Measurements from ENCODE around the gene SWT1. TPM values are rescaled to one million over a fixed set of nuclear protein-coding genes. Genes with fewer than 3 reads are reported as not detected.
"Not testable (repeated sequence)": the region's sequence is repeated elsewhere in the genome, so short reads cannot be mapped to it uniquely, and the experiment has no call there.

Gene SWT1
- total RNA-seq, 1 donor from 2014 or later, result 5.5 TPM

GRCh38 chr1:185250063-185250462 lies 93.1 kb downstream of the SWT1 start:
- DNase-seq (no peak), ATAC-seq (ENCODE audit: low read depth) (no peak)
- POLR2A ChIA-PET, result no interaction called here
- Mint-ChIP-seq H3K4me3 (no peak overlapping the region), H3K27ac (no peak overlapping the region), H3K9me3 (no peaks in the 10 kb centered on the region), H3K27me3 (no peaks in the 10 kb centered on the region), H3K4me1 (no peaks in the 10 kb centered on the region), H3K36me3 (ENCODE audit: low read depth) (no peaks in the 10 kb centered on the region)
- CTCF ChIA-PET, result interaction anchor here (1.0 kb wide), 1 partner anchor 11 kb away, joined by 3 read pairs; no protein-coding TSS in a partner anchor
- no peak for TF ChIP-seq CTCF (IDR thresholded peaks at IDR 0.05)
- intact Hi-C loops (cut with micrococcal nuclease), result no loop called here

- DNase-seq; ATAC-seq (ENCODE audit: low read depth); intact Hi-C loops (cut with micrococcal nuclease); H3K27ac Mint-ChIP-seq; H3K9me3 Mint-ChIP-seq; H3K4me3 Mint-ChIP-seq; H3K36me3 Mint-ChIP-seq (ENCODE audit: low read depth); POLR2A ChIA-PET; H3K4me1 Mint-ChIP-seq; H3K27me3 Mint-ChIP-seq; CTCF ChIA-PET: not testable (repeated sequence)
These were observed 95.0 kb downstream of the SWT1 start for GRCh38 chr1:185251928-185252327.

GRCh38 chr1:185252404-185252803 lies 95.4 kb downstream of the SWT1 start:
- H3K27me3 Mint-ChIP-seq; DNase-seq; POLR2A ChIA-PET; H3K4me3 Mint-ChIP-seq; H3K9me3 Mint-ChIP-seq; ATAC-seq (ENCODE audit: low read depth); H3K27ac Mint-ChIP-seq; H3K4me1 Mint-ChIP-seq; intact Hi-C loops (cut with micrococcal nuclease); CTCF ChIA-PET; H3K36me3 Mint-ChIP-seq (ENCODE audit: low read depth): not testable (repeated sequence)

- H3K9me3 Mint-ChIP-seq; H3K27ac Mint-ChIP-seq; H3K4me3 Mint-ChIP-seq; CTCF ChIA-PET; DNase-seq; ATAC-seq (ENCODE audit: low read depth); H3K4me1 Mint-ChIP-seq; intact Hi-C loops (cut with micrococcal nuclease); H3K36me3 Mint-ChIP-seq (ENCODE audit: low read depth); POLR2A ChIA-PET; H3K27me3 Mint-ChIP-seq: not testable (repeated sequence)
These were observed 98.6 kb downstream of the SWT1 start for GRCh38 chr1:185255595-185255994.

- H3K4me3 Mint-ChIP-seq; intact Hi-C loops (cut with micrococcal nuclease); H3K4me1 Mint-ChIP-seq; ATAC-seq (ENCODE audit: low read depth); H3K9me3 Mint-ChIP-seq; CTCF ChIA-PET; H3K27ac Mint-ChIP-seq; POLR2A ChIA-PET; DNase-seq; H3K36me3 Mint-ChIP-seq (ENCODE audit: low read depth); H3K27me3 Mint-ChIP-seq: not testable (repeated sequence)
These were observed 100.4 kb downstream of the SWT1 start for GRCh38 chr1:185257116-185257949.

GRCh38 chr1:185257950-185258208 lies 100.9 kb downstream of the SWT1 start:
- POLR2A ChIA-PET, result no interaction called here
- intact Hi-C loops (cut with micrococcal nuclease), result no loop called here
- H3K36me3 Mint-ChIP-seq (ENCODE audit: low read depth), result no peaks in the 10 kb centered on the region
- ATAC-seq (ENCODE audit: low read depth), result no peak
- no peak overlapping the region for H3K4me3 Mint-ChIP-seq
- H3K27ac Mint-ChIP-seq, result no peak overlapping the region
- no peaks in the 10 kb centered on the region for H3K9me3 Mint-ChIP-seq
- no peak for DNase-seq
- H3K4me1 Mint-ChIP-seq, result no peaks in the 10 kb centered on the region
- no peak for TF ChIP-seq CTCF (IDR thresholded peaks at IDR 0.05)
- no peaks in the 10 kb centered on the region for H3K27me3 Mint-ChIP-seq
- CTCF ChIA-PET, result no interaction called here

GRCh38 chr1:185258676-185259075 lies 101.7 kb downstream of the SWT1 start:
- CTCF ChIA-PET, result no interaction called here
- no peaks in the 10 kb centered on the region for H3K4me1 Mint-ChIP-seq
- DNase-seq (no peak), ATAC-seq (ENCODE audit: low read depth) (no peak)
- no peak overlapping the region for H3K4me3 Mint-ChIP-seq
- POLR2A ChIA-PET, result no interaction called here
- H3K27me3 Mint-ChIP-seq, result no peaks in the 10 kb centered on the region
- H3K9me3 Mint-ChIP-seq, result no peaks in the 10 kb centered on the region
- H3K36me3 Mint-ChIP-seq (ENCODE audit: low read depth), result no peaks in the 10 kb centered on the region
- H3K27ac Mint-ChIP-seq, result no peak overlapping the region
- TF ChIP-seq CTCF (IDR thresholded peaks at IDR 0.05), result no peak
- intact Hi-C loops (cut with micrococcal nuclease), result no loop called here

Data from activated B cell treated with CpG ODN at 0.5 μM for 24 hours (primary cell).